SK-N-SH (cell line): ENCODE data around the gene ZNF101. TPM values are rescaled to one million over a fixed set of nuclear protein-coding genes. Genes with fewer than 3 reads are reported as not detected.
A peak's percentile ranks its signal among the peaks of the same experiment; 100 is the strongest.

Experiments
- CTCF ChIA-PET: fragments of 300-600, 350-600 bp; formaldehyde crosslinking; extraction: SDS; loops from one replicate; lab custom pipeline; 2021; lab: Yijun Ruan, JAX
- POLR2A ChIA-PET: fragments of 350-600 bp; sonication (Branson Sonifier 250); formaldehyde crosslinking; extraction: SDS; loops from one replicate; lab custom pipeline; 2020; ENCODE audit warnings: antibody characterized with exemption, inconsistent platforms; lab: Yijun Ruan, JAX
- DNase-seq: peaks from one replicate; pipeline ENCODE4 v3.0.0; 2012
- H2AFZ ChIP-seq: fragments of 200-600 bp; sonication (generic); 2 replicates; pipeline ENCODE4 v1.8.1; 2016; ENCODE audit warnings: antibody characterized with exemption, mild to moderate bottlenecking, low read depth
- H3F3A ChIP-seq: fragments of 200-600 bp; sonication (generic); replicated peaks from 2 replicates; pipeline ENCODE3; 2016; ENCODE audit warnings: antibody characterized with exemption, mild to moderate bottlenecking; ENCODE audit not compliant: insufficient read depth
- H3K27ac ChIP-seq, 2 experiments: fragments of 200-500 bp in 1 of 2; fragments of 200-600 bp in 1 of 2; sonication (Bioruptor generic) in 1 of 2; sonication (generic), shearing (Covaris generic) in 1 of 2; 2 replicates each; pipeline versions ENCODE4 v1.5.1 to v1.6.1; 2014 to 2016; ENCODE audit warnings: low read depth in 2 of 2, inconsistent platforms in 1 of 2, low read length in 1 of 2, mild to moderate bottlenecking in 1 of 2, mixed read lengths in 1 of 2
- H3K27me3 ChIP-seq: fragments of 200-600 bp; sonication (generic), shearing (Covaris generic); 2 replicates; pipeline ENCODE4 v1.6.1; 2016; ENCODE audit warnings: mixed run types; ENCODE audit not compliant: insufficient read depth
- H3K36me3 ChIP-seq, 2 experiments: fragments of 200-500 bp in 1 of 2; fragments of 200-600 bp in 1 of 2; sonication (Bioruptor generic) in 1 of 2; sonication (generic) in 1 of 2; replicated peaks in 1 of 2; 2 replicates each; pipeline versions ENCODE3 to v1.5.1; 2014 to 2016; ENCODE audit warnings: low read length in 1 of 2, mild to moderate bottlenecking in 1 of 2; ENCODE audit not compliant: insufficient read depth in 2 of 2, control insufficient read depth in 1 of 2
- H3K4me1 ChIP-seq, 2 experiments: fragments of 200-500 bp in 1 of 2; fragments of 200-600 bp in 1 of 2; sonication (Bioruptor generic) in 1 of 2; sonication (generic), shearing (Covaris generic) in 1 of 2; 2 replicates each; pipeline versions ENCODE4 v1.5.1 to v1.6.1; 2014 to 2016; ENCODE audit warnings: low read depth in 1 of 2, low read length in 1 of 2, mixed run types in 1 of 2; ENCODE audit not compliant: insufficient read depth in 2 of 2, control insufficient read depth in 1 of 2
- H3K4me2 ChIP-seq: fragments of 200-600 bp; sonication (generic), shearing (Covaris generic); 2 replicates; pipeline ENCODE4 v1.6.1; 2017; ENCODE audit warnings: mixed run types
- H3K4me3 ChIP-seq, 2 experiments: fragments of 200-500 bp in 1 of 2; fragments of 200-600 bp in 1 of 2; sonication (Bioruptor generic) in 1 of 2; sonication (generic), shearing (Covaris generic) in 1 of 2; 2 replicates each; pipeline versions ENCODE4 v1.5.1 to v1.8.1; 2014 to 2016; ENCODE audit warnings: low read depth in 2 of 2, inconsistent platforms in 1 of 2, low read length in 1 of 2, mild to moderate bottlenecking in 1 of 2, mixed read lengths in 1 of 2, moderate library complexity in 1 of 2
- H3K79me2 ChIP-seq: fragments of 200-600 bp; sonication (generic); 2 replicates; pipeline ENCODE4 v1.8.1; 2017; ENCODE audit warnings: mild to moderate bottlenecking; ENCODE audit not compliant: insufficient read depth
- H3K9ac ChIP-seq: fragments of 200-600 bp; sonication (generic); 2 replicates; pipeline ENCODE4 v1.6.1; 2017; ENCODE audit warnings: mixed run types
- H3K9me2 ChIP-seq: fragments of 200-600 bp; sonication (generic); 2 replicates; pipeline ENCODE4 v1.6.1; 2017; ENCODE audit warnings: mixed run types
- H3K9me3 ChIP-seq: fragments of 200-600 bp; sonication (generic); 2 replicates; pipeline ENCODE4 v1.6.1; 2017; ENCODE audit warnings: mixed run types, mild to moderate bottlenecking, moderate library complexity
- H4K20me1 ChIP-seq: fragments of 200-600 bp; sonication (generic); 2 replicates; pipeline ENCODE4 v1.6.1; 2017; ENCODE audit warnings: mild to moderate bottlenecking, mixed run types; ENCODE audit not compliant: insufficient read depth
- CHD2 ChIP-seq: fragments of 150-350 bp; IDR thresholded peaks from 2 replicates; pipeline ENCODE4 v1.6.1; 2018; ENCODE audit warnings: low read length; ENCODE audit not compliant: partially characterized antibody
- ELF1 ChIP-seq: IDR thresholded peaks from 2 replicates; pipeline ENCODE4 v1.4.0; 2012
- EP300 ChIP-seq, 2 experiments: IDR thresholded peaks; 2 replicates each; pipeline versions ENCODE4 v1.4.0 to v1.6.1; 2012; ENCODE audit warnings: borderline replicate concordance in 1 of 2, low read depth in 1 of 2, low read length in 1 of 2
- FOSL2 ChIP-seq: IDR thresholded peaks from 2 replicates; pipeline ENCODE4 v1.4.0; 2012; ENCODE audit warnings: low read depth, mild to moderate bottlenecking, moderate library complexity, borderline replicate concordance
- FOXM1 ChIP-seq: IDR thresholded peaks from 2 replicates; pipeline ENCODE4 v1.4.0; 2012; ENCODE audit warnings: low read depth, mild to moderate bottlenecking
- GATA2 ChIP-seq: sonication (generic); formaldehyde crosslinking; IDR thresholded peaks from 2 replicates; pipeline ENCODE4 v1.5.0; 2020; ENCODE audit warnings: mild to moderate bottlenecking, missing genetic modification reagents
- MEF2A ChIP-seq: IDR thresholded peaks from 2 replicates; pipeline ENCODE4 v1.4.0; 2012; ENCODE audit warnings: low read depth, borderline replicate concordance
- NFIC ChIP-seq: IDR thresholded peaks from 2 replicates; pipeline ENCODE4 v1.4.0; 2012; ENCODE audit warnings: borderline replicate concordance
- NRF1 ChIP-seq: IDR thresholded peaks from 2 replicates; pipeline ENCODE4 v1.6.1; 2012; ENCODE audit warnings: low read depth, mild to moderate bottlenecking, low read length
- POLR2AphosphoS5 ChIP-seq: IDR thresholded peaks from 2 replicates; pipeline ENCODE4 v1.6.1; 2012; ENCODE audit warnings: low read depth, low read length
- RAD21 ChIP-seq: IDR thresholded peaks from 2 replicates; pipeline ENCODE4 v1.6.1; 2012; ENCODE audit warnings: mild to moderate bottlenecking, low read length
- RCOR1 ChIP-seq: fragments of 150-350 bp; IDR thresholded peaks from 2 replicates; pipeline ENCODE4 v1.6.1; 2017; ENCODE audit warnings: antibody characterized with exemption, low read length
- RFX5 ChIP-seq: IDR thresholded peaks from 2 replicates; pipeline ENCODE4 v1.6.1; 2012; ENCODE audit warnings: mild to moderate bottlenecking, improper control_type of control experiment, low read length
- RXRA ChIP-seq: IDR thresholded peaks from 2 replicates; pipeline ENCODE4 v1.4.0; 2012; ENCODE audit warnings: low read depth, mild to moderate bottlenecking, borderline replicate concordance
- TAF1 ChIP-seq: IDR thresholded peaks from 2 replicates; pipeline ENCODE4 v1.6.1; 2012; ENCODE audit warnings: low read depth, mild to moderate bottlenecking, low read length, moderate library complexity, borderline replicate concordance
- WGBS: methylation state at CpG from one replicate; pipeline ENCODE4 v1.1.6; 2017; ENCODE audit warnings: low lambda C conversion rate; 5-methylcytosine and 5-hydroxymethylcytosine counted together
- polyA plus RNA-seq, 3 experiments: library from polyadenylated mRNA; depleted of rRNA; stranded (reverse); fragments of >200 nt; gene quantifications; 2 replicates each; pipeline ENCODE4 v1.2.3, GENCODE V29; 2012
- TF ChIP-seq, protein P1 (sequence below): fragments of 150-350 bp; IDR thresholded peaks from 2 replicates; pipeline ENCODE4 v1.6.1; 2016; ENCODE audit warnings: mild to moderate bottlenecking, low read depth, low read length
- TF ChIP-seq, protein P2 (sequence below): IDR thresholded peaks from 2 replicates; pipeline ENCODE4; 2012
- TF ChIP-seq, protein P3 (sequence below): IDR thresholded peaks from 2 replicates; pipeline ENCODE4 v1.4.0; 2012; ENCODE audit warnings: low read depth
- TF ChIP-seq, protein P4 (sequence below): fragments of 150-350 bp; IDR thresholded peaks from 2 replicates; pipeline ENCODE4 v1.6.1; 2017; ENCODE audit warnings: antibody characterized with exemption, low read length, low read depth, borderline replicate concordance
- TF ChIP-seq, protein P5 (sequence below): IDR thresholded peaks from 2 replicates; pipeline ENCODE4 v1.6.1; 2012; ENCODE audit warnings: mild to moderate bottlenecking, low read depth, low read length, moderate library complexity

Gene ZNF101
- polyA plus RNA-seq, 1 of the 3 experiments (the other 2 are of a cell fraction) = 2.4 TPM

DNA sequence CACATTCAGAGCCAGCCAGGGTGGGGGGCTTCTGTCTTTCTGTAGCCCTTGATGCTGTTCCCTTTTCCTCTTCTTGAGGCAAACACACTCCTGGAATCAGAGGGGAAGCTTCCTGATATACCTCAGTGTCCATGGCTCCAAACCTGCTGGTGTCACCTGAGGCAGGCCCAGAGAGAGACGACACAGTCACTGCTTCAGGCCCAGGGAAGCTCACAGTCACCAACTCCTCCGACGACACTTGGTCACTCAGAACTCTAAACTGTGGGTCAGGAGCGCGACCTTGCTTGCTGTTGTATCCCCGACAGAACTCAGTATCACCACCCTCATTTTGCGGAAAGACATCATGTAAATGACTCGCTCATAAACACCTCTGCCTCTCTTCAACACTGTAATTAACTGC is 6.3 kb upstream of the ZNF101 start:
- no peaks in the 10 kb centered on the region for H3K9me3 ChIP-seq
- H3K4me3 ChIP-seq = peak overlapping the region; percentile 83 to 90
- H3K9ac ChIP-seq = peak overlapping the region; percentile 86
- H3K27me3 ChIP-seq = no peaks in the 10 kb centered on the region
- H3K4me2 ChIP-seq = peak overlapping the region; percentile 74
- ChIA-PET CTCF (interaction anchor here (1.0 to 3.1 kb wide), 4 partner anchors 9 to 130 kb away, joined by 4 to 17 read pairs (median 11); partner anchors contain the start of gene GMIP), POLR2A (interaction anchor here (1.0 to 1.3 kb wide), 2 partner anchors 114 to 204 kb away, joined by 3 read pairs; partner anchors contain the start of gene ZNF253)
- no peaks in the 10 kb centered on the region for H3F3A ChIP-seq
- DNase-seq = no peak
- H3K36me3 ChIP-seq = peaks cover 15 to 21% of the 10 kb centered on the region in 2 experiments
- no peak overlapping the region for H2AFZ ChIP-seq
- peaks cover 31% of the 10 kb centered on the region for H4K20me1 ChIP-seq
- peak overlapping the region; percentile 88 to 92; a peak in 2 of 4 replicates for H3K27ac ChIP-seq
- peaks cover 50% of the 10 kb centered on the region for H3K79me2 ChIP-seq
- 31% methylated on average over 7 of the region's 8 CpGs for WGBS
- H3K9me2 ChIP-seq = no peaks in the 10 kb centered on the region
- TF ChIP-seq MEF2A (no peak), NRF1 (no peak), FOSL2 (no peak), ELF1 (no peak), GATA2 (CRISPR knock-in tag) (no peak), FOXM1 (no peak), RFX5 (no peak), RAD21 (no peak), CHD2 (no peak), NFIC (no peak), RXRA (no peak)
- TF ChIP-seq, protein P1, sequence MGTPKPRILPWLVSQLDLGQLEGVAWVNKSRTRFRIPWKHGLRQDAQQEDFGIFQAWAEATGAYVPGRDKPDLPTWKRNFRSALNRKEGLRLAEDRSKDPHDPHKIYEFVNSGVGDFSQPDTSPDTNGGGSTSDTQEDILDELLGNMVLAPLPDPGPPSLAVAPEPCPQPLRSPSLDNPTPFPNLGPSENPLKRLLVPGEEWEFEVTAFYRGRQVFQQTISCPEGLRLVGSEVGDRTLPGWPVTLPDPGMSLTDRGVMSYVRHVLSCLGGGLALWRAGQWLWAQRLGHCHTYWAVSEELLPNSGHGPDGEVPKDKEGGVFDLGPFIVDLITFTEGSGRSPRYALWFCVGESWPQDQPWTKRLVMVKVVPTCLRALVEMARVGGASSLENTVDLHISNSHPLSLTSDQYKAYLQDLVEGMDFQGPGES = no peak
- peaks cover 0 to 17% of the 10 kb centered on the region in 2 experiments; a peak in 2 of 4 replicates for H3K4me1 ChIP-seq

DNA sequence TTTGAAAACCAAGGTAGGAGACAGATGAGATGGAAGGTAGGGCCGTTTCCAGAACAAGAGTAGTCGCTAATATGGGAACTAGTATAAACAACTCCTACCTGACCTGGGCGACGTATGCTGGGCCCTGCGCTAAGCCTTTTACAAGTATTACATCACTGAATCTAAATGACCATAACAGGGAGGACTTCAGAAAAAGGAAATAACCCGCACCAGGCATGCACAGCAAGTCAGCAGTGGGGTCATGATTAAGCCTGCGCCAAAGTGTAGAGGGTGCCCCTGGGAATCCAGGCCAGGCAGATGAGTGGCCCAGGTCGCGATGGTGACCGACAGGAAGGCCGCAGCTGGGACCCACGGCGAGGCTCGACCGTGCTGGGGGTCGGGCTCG is 5.8 kb upstream of the ZNF101 start:
- DNase-seq = no peak
- POLR2A ChIA-PET = interaction anchor here (1.3 kb wide), 1 partner anchor 203 kb away, joined by 3 read pairs; the partner anchor contains the start of gene ZNF253
- H2AFZ ChIP-seq = no peak overlapping the region; the same call in 1 of the 2 replicates

More for the DNA sequence above, 5.8 kb upstream of the ZNF101 start:
- Histone ChIP-seq H3K9me2 (no peaks in the 10 kb centered on the region), H3K4me1 (peaks cover 0 to 17% of the 10 kb centered on the region in 2 experiments; a peak in 2 of 4 replicates), H3K9ac (peak overlapping the region; percentile 86), H3K9me3 (no peaks in the 10 kb centered on the region), H3K4me3 (peak overlapping the region; percentile 83 to 90), H3K4me2 (peak overlapping the region; percentile 74), H3F3A (no peaks in the 10 kb centered on the region), H3K79me2 (peaks cover 50% of the 10 kb centered on the region), H3K27ac (peak overlapping the region; percentile 88 to 92), H4K20me1 (peaks cover 31% of the 10 kb centered on the region), H3K27me3 (no peaks in the 10 kb centered on the region), H3K36me3 (peaks cover 11 to 17% of the 10 kb centered on the region in 2 experiments)
- CTCF ChIA-PET = interaction anchor here (1.0 to 3.1 kb wide), 6 partner anchors 9 to 131 kb away, joined by 3 to 17 read pairs (median 4); partner anchors contain the start of gene GMIP
- TF ChIP-seq, protein P2, sequence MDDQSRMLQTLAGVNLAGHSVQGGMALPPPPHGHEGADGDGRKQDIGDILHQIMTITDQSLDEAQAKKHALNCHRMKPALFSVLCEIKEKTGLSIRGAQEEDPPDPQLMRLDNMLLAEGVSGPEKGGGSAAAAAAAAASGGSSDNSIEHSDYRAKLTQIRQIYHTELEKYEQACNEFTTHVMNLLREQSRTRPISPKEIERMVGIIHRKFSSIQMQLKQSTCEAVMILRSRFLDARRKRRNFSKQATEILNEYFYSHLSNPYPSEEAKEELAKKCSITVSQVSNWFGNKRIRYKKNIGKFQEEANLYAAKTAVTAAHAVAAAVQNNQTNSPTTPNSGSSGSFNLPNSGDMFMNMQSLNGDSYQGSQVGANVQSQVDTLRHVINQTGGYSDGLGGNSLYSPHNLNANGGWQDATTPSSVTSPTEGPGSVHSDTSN = no peak
- TF ChIP-seq EP300 (IDR thresholded peaks at IDR 0.05; ENCODE audit: borderline replicate concordance in 1 of 2, low read depth in 1 of 2, low read length in 1 of 2) (no peak), RCOR1 (no peak), POLR2AphosphoS5 (no peak), FOSL2 (no peak), RFX5 (no peak), TAF1 (no peak)
- TF ChIP-seq, protein P3, sequence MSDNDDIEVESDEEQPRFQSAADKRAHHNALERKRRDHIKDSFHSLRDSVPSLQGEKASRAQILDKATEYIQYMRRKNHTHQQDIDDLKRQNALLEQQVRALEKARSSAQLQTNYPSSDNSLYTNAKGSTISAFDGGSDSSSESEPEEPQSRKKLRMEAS = no peak
- TF ChIP-seq, protein P1 = no peak
- TF ChIP-seq, protein P4, sequence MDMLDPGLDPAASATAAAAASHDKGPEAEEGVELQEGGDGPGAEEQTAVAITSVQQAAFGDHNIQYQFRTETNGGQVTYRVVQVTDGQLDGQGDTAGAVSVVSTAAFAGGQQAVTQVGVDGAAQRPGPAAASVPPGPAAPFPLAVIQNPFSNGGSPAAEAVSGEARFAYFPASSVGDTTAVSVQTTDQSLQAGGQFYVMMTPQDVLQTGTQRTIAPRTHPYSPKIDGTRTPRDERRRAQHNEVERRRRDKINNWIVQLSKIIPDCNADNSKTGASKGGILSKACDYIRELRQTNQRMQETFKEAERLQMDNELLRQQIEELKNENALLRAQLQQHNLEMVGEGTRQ = no peak
- TF ChIP-seq, protein P5, sequence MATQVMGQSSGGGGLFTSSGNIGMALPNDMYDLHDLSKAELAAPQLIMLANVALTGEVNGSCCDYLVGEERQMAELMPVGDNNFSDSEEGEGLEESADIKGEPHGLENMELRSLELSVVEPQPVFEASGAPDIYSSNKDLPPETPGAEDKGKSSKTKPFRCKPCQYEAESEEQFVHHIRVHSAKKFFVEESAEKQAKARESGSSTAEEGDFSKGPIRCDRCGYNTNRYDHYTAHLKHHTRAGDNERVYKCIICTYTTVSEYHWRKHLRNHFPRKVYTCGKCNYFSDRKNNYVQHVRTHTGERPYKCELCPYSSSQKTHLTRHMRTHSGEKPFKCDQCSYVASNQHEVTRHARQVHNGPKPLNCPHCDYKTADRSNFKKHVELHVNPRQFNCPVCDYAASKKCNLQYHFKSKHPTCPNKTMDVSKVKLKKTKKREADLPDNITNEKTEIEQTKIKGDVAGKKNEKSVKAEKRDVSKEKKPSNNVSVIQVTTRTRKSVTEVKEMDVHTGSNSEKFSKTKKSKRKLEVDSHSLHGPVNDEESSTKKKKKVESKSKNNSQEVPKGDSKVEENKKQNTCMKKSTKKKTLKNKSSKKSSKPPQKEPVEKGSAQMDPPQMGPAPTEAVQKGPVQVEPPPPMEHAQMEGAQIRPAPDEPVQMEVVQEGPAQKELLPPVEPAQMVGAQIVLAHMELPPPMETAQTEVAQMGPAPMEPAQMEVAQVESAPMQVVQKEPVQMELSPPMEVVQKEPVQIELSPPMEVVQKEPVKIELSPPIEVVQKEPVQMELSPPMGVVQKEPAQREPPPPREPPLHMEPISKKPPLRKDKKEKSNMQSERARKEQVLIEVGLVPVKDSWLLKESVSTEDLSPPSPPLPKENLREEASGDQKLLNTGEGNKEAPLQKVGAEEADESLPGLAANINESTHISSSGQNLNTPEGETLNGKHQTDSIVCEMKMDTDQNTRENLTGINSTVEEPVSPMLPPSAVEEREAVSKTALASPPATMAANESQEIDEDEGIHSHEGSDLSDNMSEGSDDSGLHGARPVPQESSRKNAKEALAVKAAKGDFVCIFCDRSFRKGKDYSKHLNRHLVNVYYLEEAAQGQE = no peak; the same call in 1 of the 2 replicates
- WGBS = 6% methylated on average over 5 of the region's 17 CpGs
